Naive thymus-derived CD8-positive, alpha-beta T cell (primary cell): ENCODE results near the gene KMT5C. TPM values are rescaled to one million over a fixed set of nuclear protein-coding genes. Genes with fewer than 3 reads are reported as not detected.
"Not testable (repeated sequence)": the region's sequence is repeated elsewhere in the genome, so short reads cannot be mapped to it uniquely, and the experiment has no call there.

Source experiments
- ATAC-seq, 2 donors: fragments of 150-1000 bp; cut with Tn5 transposase in 1 of 2; sonication (Bioruptor Pico), chemical (Tn5 transposase) in 1 of 2; 1 replicate in 1 of 2; 2 replicates in 1 of 2; pipeline ENCODE4 v1.10.0; 2021; ENCODE audit warnings: mild to moderate bottlenecking in 2 of 2, moderate library complexity in 2 of 2
- POLR2A ChIA-PET: fragments of 350-600 bp; sonication (Branson Sonifier 250); formaldehyde crosslinking; loops from one replicate; lab custom pipeline; 2021; ENCODE audit warnings: antibody characterized with exemption; lab: Charles Lee
- DNase-seq, 10 donors: peaks; one replicate each; pipeline versions ENCODE4 v3.0.0 to v3.0.0-alpha.2; 2020 to 2022
- H3K27ac Mint-ChIP-seq, 10 donors: one replicate each; pipeline ENCODE4 v1.8.0; 2020 to 2022; ENCODE audit warnings: mild to moderate bottlenecking in 10 of 10, mixed read lengths in 10 of 10, moderate library complexity in 4 of 10, inconsistent platforms in 1 of 10
- H3K27me3 Mint-ChIP-seq, 5 donors: one replicate each; pipeline ENCODE4 v1.8.0; 2021 to 2022; ENCODE audit warnings: mixed read lengths in 5 of 5
- H3K36me3 Mint-ChIP-seq, 3 donors: one replicate each; pipeline ENCODE4 v1.8.0; 2020 to 2022; ENCODE audit warnings: mixed read lengths in 3 of 3, mild to moderate bottlenecking in 2 of 3, inconsistent platforms in 1 of 3
- H3K4me1 Mint-ChIP-seq, 4 donors: one replicate each; pipeline ENCODE4 v1.8.0; 2021 to 2022; ENCODE audit warnings: mixed read lengths in 4 of 4
- H3K4me3 Mint-ChIP-seq, 10 donors: one replicate each; pipeline ENCODE4 v1.8.0; 2020 to 2022; ENCODE audit warnings: mild to moderate bottlenecking in 10 of 10, mixed read lengths in 10 of 10, moderate library complexity in 6 of 10, inconsistent platforms in 1 of 10
- H3K9me3 Mint-ChIP-seq, 9 donors: one replicate each; pipeline ENCODE4 v1.8.0; 2020 to 2022; ENCODE audit warnings: mixed read lengths in 9 of 9, mild to moderate bottlenecking in 3 of 9, inconsistent platforms in 1 of 9, moderate library complexity in 1 of 9
- polyA plus RNA-seq, 3 donors: library from polyadenylated mRNA; unstranded; fragments of 300-500 nt; fragmentation: Illumina TruSeq; gene quantifications; one replicate each; pipeline ENCODE4 v1.2.3, GENCODE V29; 2021
- total RNA-seq, 8 experiments: library from RNA in 2 of 8; stranded (reverse) in 2 of 8; gene quantifications; one replicate each; pipeline ENCODE4 v1.2.3 and lab custom pipeline; 2021 to 2026

The KMT5C gene
- total and polyA plus RNA-seq, 5 experiments from 2014 or later = 1.7 to 21.8 (median 2.5) TPM

GRCh38 chr19:55320844-55321419, 18.7 kb upstream of the KMT5C start:
- peak overlapping the region in 1 of 10 donors; percentile 34 for H3K4me3 Mint-ChIP-seq
- ATAC-seq (no peak), DNase-seq (no peak)
- H3K27ac Mint-ChIP-seq = no peak overlapping the region
- POLR2A ChIA-PET = interaction anchor here (1.2 kb wide), 1 partner anchor 18 kb away, joined by 4 read pairs; no protein-coding TSS in a partner anchor
- no peaks in the 10 kb centered on the region for H3K9me3 Mint-ChIP-seq
- peaks cover 0 to 19% (median 7%) of the 10 kb centered on the region in 5 donors for H3K27me3 Mint-ChIP-seq
- H3K4me1 Mint-ChIP-seq = peaks cover 0 to 9% (median 1%) of the 10 kb centered on the region in 4 donors
- no peaks in the 10 kb centered on the region for H3K36me3 Mint-ChIP-seq

- Mint-ChIP-seq H3K4me1 (peaks cover 0 to 9% (median 1%) of the 10 kb centered on the region in 4 donors), H3K36me3 (no peaks in the 10 kb centered on the region), H3K27me3 (peaks cover 0 to 22% (median 7%) of the 10 kb centered on the region in 5 donors), H3K27ac (peak overlapping the region in 1 of 10 donors; percentile 21), H3K9me3 (no peaks in the 10 kb centered on the region), H3K4me3 (no peak overlapping the region)
- POLR2A ChIA-PET = interaction anchor here (0.5 to 1.2 kb wide), 2 partner anchors 17 to 380 kb away, joined by 3 to 4 read pairs; no protein-coding TSS in a partner anchor
- DNase-seq = no peak
- ATAC-seq = no peak
Observed at GRCh38 chr19:55321466-55322137, 18.1 kb upstream of the KMT5C start.

- Mint-ChIP-seq H3K27ac (peak overlapping the region in 2 of 10 donors; percentile 21 to 65), H3K36me3 (no peaks in the 10 kb centered on the region), H3K4me3 (no peak overlapping the region), H3K9me3 (no peaks in the 10 kb centered on the region), H3K4me1 (peaks cover 0 to 9% (median 1%) of the 10 kb centered on the region in 4 donors), H3K27me3 (peaks cover 0 to 22% (median 7%) of the 10 kb centered on the region in 5 donors)
- DNase-seq (no peak), ATAC-seq (no peak)
- POLR2A ChIA-PET = interaction anchor here (0.5 to 0.6 kb wide), 2 partner anchors 87 to 379 kb away, joined by 3 read pairs; no protein-coding TSS in a partner anchor
Observed at GRCh38 chr19:55322204-55322885, 17.3 kb upstream of the KMT5C start.

- Mint-ChIP-seq H3K4me3 (peak overlapping the region in 1 of 10 donors; percentile 57), H3K27me3 (peaks cover 0 to 25% (median 8%) of the 10 kb centered on the region in 5 donors), H3K36me3 (no peaks in the 10 kb centered on the region), H3K9me3 (no peaks in the 10 kb centered on the region), H3K4me1 (peaks cover 0 to 9% (median 1%) of the 10 kb centered on the region in 4 donors), H3K27ac (peak overlapping the region in 1 of 10 donors; percentile 24)
- POLR2A ChIA-PET = no interaction called here
- ATAC-seq = no peak
- DNase-seq = no peak
Observed at GRCh38 chr19:55324662-55325061, 15.0 kb upstream of the KMT5C start.

- Mint-ChIP-seq H3K9me3 (no peaks in the 10 kb centered on the region), H3K27me3 (peaks cover 0 to 25% (median 8%) of the 10 kb centered on the region in 5 donors), H3K4me3 (peak within 1 kb of the TSS in 2 of 10 donors; percentile 6 to 57), H3K36me3 (no peaks in the 10 kb centered on the region), H3K4me1 (peaks cover 0 to 9% (median 1%) of the 10 kb centered on the region in 4 donors), H3K27ac (peak within 1 kb of the TSS in 1 of 10 donors; percentile 24)
- DNase-seq = no peak
- POLR2A ChIA-PET = no interaction called here
- no peak for ATAC-seq
Observed at GRCh38 chr19:55325172-55325571, 14.5 kb upstream of the KMT5C start, which contains the start of gene TMEM150B. Gene TMEM150B, minus strand, starts transcription at chr19:55325341. Its CDS starts 4,305 bp downstream, at chr19:55321036.

GRCh38 chr19:55328774-55329318, 10.8 kb upstream of the KMT5C start:
- POLR2A ChIA-PET, DNase-seq, H3K4me3 Mint-ChIP-seq, H3K36me3 Mint-ChIP-seq, H3K4me1 Mint-ChIP-seq, ATAC-seq, H3K27ac Mint-ChIP-seq, H3K9me3 Mint-ChIP-seq: not testable (repeated sequence)
- H3K27me3 Mint-ChIP-seq = peaks cover 0 to 13% (median 2%) of the 10 kb centered on the region in 5 donors

GRCh38 chr19:55329791-55330190, 9.9 kb upstream of the KMT5C start:
- not testable (repeated sequence) for H3K4me1 Mint-ChIP-seq, H3K4me3 Mint-ChIP-seq, DNase-seq, H3K36me3 Mint-ChIP-seq, ATAC-seq, H3K27ac Mint-ChIP-seq, H3K9me3 Mint-ChIP-seq
- peaks cover 0 to 13% (median 4%) of the 10 kb centered on the region in 5 donors for H3K27me3 Mint-ChIP-seq
- POLR2A ChIA-PET = interaction anchor here (0.7 kb wide), 1 partner anchor 55 kb away, joined by 4 read pairs; no protein-coding TSS in a partner anchor

- POLR2A ChIA-PET = interaction anchor here (0.7 kb wide), 1 partner anchor 51 kb away, joined by 3 read pairs; no protein-coding TSS in a partner anchor
- Mint-ChIP-seq H3K4me3 (no peak overlapping the region), H3K36me3 (no peaks in the 10 kb centered on the region), H3K27me3 (peaks cover 0 to 22% (median 4%) of the 10 kb centered on the region in 5 donors), H3K4me1 (peaks cover 5 to 8% (median 6%) of the 10 kb centered on the region in 4 donors), H3K9me3 (no peaks in the 10 kb centered on the region), H3K27ac (no peak overlapping the region)
- no peak for DNase-seq
- ATAC-seq = no peak
Observed at GRCh38 chr19:55333870-55334269, 5.8 kb upstream of the KMT5C start.

- POLR2A ChIA-PET = no interaction called here
- no peak for DNase-seq
- Mint-ChIP-seq H3K4me1 (peaks cover 10 to 27% (median 17%) of the 10 kb centered on the region in 4 donors), H3K4me3 (no peak overlapping the region), H3K36me3 (no peaks in the 10 kb centered on the region), H3K9me3 (no peaks in the 10 kb centered on the region), H3K27me3 (peaks cover 0 to 19% (median 4%) of the 10 kb centered on the region in 5 donors), H3K27ac (peak overlapping the region in 2 of 10 donors; percentile 25 to 70)
- no peak for ATAC-seq
Observed at GRCh38 chr19:55336101-55336500, 3.6 kb upstream of the KMT5C start.

GRCh38 chr19:55339889-55340783, 460 bp downstream of the KMT5C start:
- peaks cover 0 to 13% (median 9%) of the 10 kb centered on the region in 3 donors for H3K36me3 Mint-ChIP-seq
- POLR2A ChIA-PET = interaction anchor here (0.7 to 2.1 kb wide), 25 partner anchors 9 to 1237 kb away, joined by 3 to 46 read pairs (median 4); partner anchors contain the start of genes FIZ1, HSPBP1, NDUFA3 and PPP1R12C
- H3K4me3 Mint-ChIP-seq = peak overlapping the region; percentile 83 to 99 (median 94)
- peak in 5 of 10 donors; percentile 13 to 71 (median 41) for DNase-seq
- H3K27me3 Mint-ChIP-seq = peaks cover 0 to 14% (median 0%) of the 10 kb centered on the region in 5 donors
- no peak for ATAC-seq
- no peaks in the 10 kb centered on the region for H3K9me3 Mint-ChIP-seq
- peak overlapping the region; percentile 89 to 99 (median 97) for H3K27ac Mint-ChIP-seq
- peaks cover 13 to 38% (median 23%) of the 10 kb centered on the region in 4 donors for H3K4me1 Mint-ChIP-seq

- H3K27ac Mint-ChIP-seq = peak overlapping the region in 9 of 10 donors; percentile 29 to 99 (median 93)
- H3K4me1 Mint-ChIP-seq = peaks cover 14 to 42% (median 23%) of the 10 kb centered on the region in 4 donors
- H3K4me3 Mint-ChIP-seq = peak overlapping the region; percentile 76 to 88 (median 84)
- DNase-seq (peak in 2 of 10 donors; percentile 25 to 27), ATAC-seq (no peak)
- no peaks in the 10 kb centered on the region for H3K9me3 Mint-ChIP-seq
- H3K36me3 Mint-ChIP-seq = peaks cover 0 to 16% (median 9%) of the 10 kb centered on the region in 3 donors
- H3K27me3 Mint-ChIP-seq = peaks cover 0 to 17% (median 0%) of the 10 kb centered on the region in 5 donors
- POLR2A ChIA-PET = interaction anchor here (0.7 to 2.0 kb wide), 4 partner anchors 10 to 87 kb away, joined by 3 to 10 read pairs (median 4); partner anchors contain the start of gene TMEM238
Observed at GRCh38 chr19:55340784-55341147, 1.1 kb downstream of the KMT5C start.
